Activated T-cell treated with anti-CD3 and anti-CD28 coated beads for 4 hours (primary cell): ENCODE data around the gene TBP.
A peak's percentile ranks its signal among the peaks of the same experiment; 100 is the strongest.
"Not testable (repeated sequence)": the region's sequence is repeated elsewhere in the genome, so short reads cannot be mapped to it uniquely, and the experiment has no call there.

Experiments
- DNase-seq: peaks from one replicate; pipeline ENCODE4 v3.0.0-alpha.2; 2020

TBP gene

GRCh38 chr6:170554013-170554795, at the start of gene TBP:
TSS of gene TBP (plus strand) at chr6:170554369. CDS start at chr6:170557030, 2,661 bp downstream.
- DNase-seq: peak; percentile 94

GRCh38 chr6:170504479-170504878, 49.7 kb upstream of the TBP start:
- no peak for DNase-seq

- DNase-seq: no peak
Measured at GRCh38 chr6:170505306-170505705, 48.9 kb upstream of the TBP start.

- no peak for DNase-seq
Measured at GRCh38 chr6:170506446-170506845, 47.7 kb upstream of the TBP start.

GRCh38 chr6:170507728-170508127, 46.4 kb upstream of the TBP start:
- not testable (repeated sequence) for DNase-seq

- DNase-seq: not testable (repeated sequence)
Measured at GRCh38 chr6:170508275-170508674, 45.9 kb upstream of the TBP start.

- DNase-seq: not testable (repeated sequence)
Measured at GRCh38 chr6:170508892-170509722, 45.1 kb upstream of the TBP start.

- DNase-seq: no peak
Measured at GRCh38 chr6:170509723-170510018, 44.5 kb upstream of the TBP start.

GRCh38 chr6:170510631-170511030, 43.5 kb upstream of the TBP start:
- no peak for DNase-seq

- no peak for DNase-seq
Measured at GRCh38 chr6:170512249-170512648, 41.9 kb upstream of the TBP start.

GRCh38 chr6:170514908-170515307, 39.3 kb upstream of the TBP start:
- no peak for DNase-seq

- peak; percentile 9 for DNase-seq
Measured at GRCh38 chr6:170516783-170517616, 37.2 kb upstream of the TBP start.

GRCh38 chr6:170522565-170523183, 31.5 kb upstream of the TBP start:
- no peak for DNase-seq

- no peak for DNase-seq
Measured at GRCh38 chr6:170523256-170524171, 30.7 kb upstream of the TBP start.

- no peak for DNase-seq
Measured at GRCh38 chr6:170524172-170524502, 30.0 kb upstream of the TBP start.

- DNase-seq: no peak
Measured at GRCh38 chr6:170525795-170526194, 28.4 kb upstream of the TBP start.

- DNase-seq: not testable (repeated sequence)
Measured at GRCh38 chr6:170527995-170528394, 26.2 kb upstream of the TBP start.

GRCh38 chr6:170529839-170530469, 24.2 kb upstream of the TBP start:
- DNase-seq: peak; percentile 48

GRCh38 chr6:170532867-170533488, 21.2 kb upstream of the TBP start:
- DNase-seq: no peak

- no peak for DNase-seq
Measured at GRCh38 chr6:170533792-170534191, 20.4 kb upstream of the TBP start.

GRCh38 chr6:170535004-170535403, 19.2 kb upstream of the TBP start:
- DNase-seq: no peak
